Measurements from ENCODE around the gene SMC6. TPM values are rescaled to one million over a fixed set of nuclear protein-coding genes. Genes with fewer than 3 reads are reported as not detected.

The SMC6 gene
- total RNA-seq, 2 experiments from 2014 or later = 32.1 to 35.1 TPM

DNA sequence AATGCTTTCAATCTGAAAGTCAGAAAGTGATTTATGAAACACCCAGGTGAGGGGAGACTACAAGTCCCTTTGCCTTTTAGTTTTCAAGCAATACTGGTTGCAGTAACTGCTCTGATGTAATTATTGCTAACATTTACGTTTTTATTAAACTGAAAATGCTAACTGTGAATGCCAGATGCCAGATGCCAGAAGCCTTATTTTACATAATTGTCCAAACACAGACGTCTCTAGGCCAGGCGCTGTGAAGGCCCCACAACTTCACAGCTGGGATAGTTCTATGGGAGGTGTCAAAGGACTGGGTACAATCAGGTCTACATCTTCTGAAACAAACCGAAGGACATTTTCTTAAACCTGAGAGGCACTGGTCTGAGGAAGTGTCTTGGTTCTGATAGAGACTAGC is 35.2 kb upstream of the SMC6 start:
- H3K4me3 Mint-ChIP-seq = no peak overlapping the region
- H3K27me3 Mint-ChIP-seq = peaks cover 14% of the 10 kb centered on the region
- no peak for DNase-seq
- peaks cover 6% of the 10 kb centered on the region for H3K36me3 Mint-ChIP-seq
- peaks cover 26% of the 10 kb centered on the region for H3K4me1 Mint-ChIP-seq
- no peak overlapping the region for H3K27ac Mint-ChIP-seq
- CTCF ChIA-PET = no interaction called here
- no peak for ATAC-seq
- H3K9me3 Mint-ChIP-seq (ENCODE audit: low read depth) = no peaks in the 10 kb centered on the region

DNA sequence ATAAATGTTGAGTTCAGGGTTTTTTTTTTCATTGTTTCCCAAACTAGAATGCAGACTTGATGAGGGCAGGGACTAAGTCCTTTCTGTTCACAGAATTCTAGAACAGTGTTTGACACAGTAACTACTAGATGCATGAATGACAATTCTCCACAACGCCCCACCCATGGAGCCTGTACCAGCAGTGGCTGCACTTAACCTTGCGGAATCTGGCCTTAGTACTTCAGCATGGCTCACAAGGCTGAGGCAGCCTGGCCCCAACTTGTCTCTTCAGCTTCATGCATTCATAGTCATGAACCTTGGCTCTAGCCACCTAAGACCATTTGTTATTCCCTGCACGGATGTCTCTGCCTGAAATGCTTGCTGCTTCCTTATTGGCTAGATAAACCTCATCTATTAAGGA is 33.1 kb upstream of the SMC6 start:
- no peaks in the 10 kb centered on the region for H3K9me3 Mint-ChIP-seq (ENCODE audit: low read depth)
- no peak overlapping the region for H3K27ac Mint-ChIP-seq
- H3K4me1 Mint-ChIP-seq = peaks cover 9% of the 10 kb centered on the region
- no peak for DNase-seq
- ATAC-seq = no peak
- H3K27me3 Mint-ChIP-seq = peaks cover 8% of the 10 kb centered on the region
- no peak overlapping the region for H3K4me3 Mint-ChIP-seq
- H3K36me3 Mint-ChIP-seq = peaks cover 19% of the 10 kb centered on the region
- CTCF ChIA-PET = interaction anchor here (1.0 kb wide), 1 partner anchor 19 kb away, joined by 4 read pairs; no protein-coding TSS in a partner anchor

DNA sequence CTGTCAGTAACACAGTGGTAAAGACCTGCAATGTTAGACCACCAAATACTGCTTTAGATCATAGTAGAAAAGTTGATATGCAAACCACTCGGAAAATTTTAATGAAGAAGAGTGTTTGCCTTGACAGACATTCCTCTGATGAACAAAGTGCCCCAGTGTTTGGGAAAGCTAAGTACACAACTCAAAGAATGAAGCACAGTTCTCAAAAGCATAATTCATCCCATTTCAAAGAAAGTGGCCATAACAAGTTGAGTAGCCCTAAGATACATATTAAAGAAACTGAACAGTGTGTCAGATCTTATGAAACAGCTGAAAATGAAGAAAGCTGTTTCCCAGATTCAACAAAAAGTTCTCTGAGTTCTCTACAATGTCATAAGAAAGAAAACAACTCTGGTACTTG is 27.9 kb upstream of the SMC6 start:
- DNase-seq (no peak), ATAC-seq (no peak)
- H3K27ac Mint-ChIP-seq = no peak overlapping the region
- H3K36me3 Mint-ChIP-seq = peaks cover 46% of the 10 kb centered on the region
- H3K27me3 Mint-ChIP-seq = no peaks in the 10 kb centered on the region
- H3K4me3 Mint-ChIP-seq = no peak overlapping the region
- CTCF ChIA-PET = no interaction called here
- H3K4me1 Mint-ChIP-seq = no peaks in the 10 kb centered on the region
- H3K9me3 Mint-ChIP-seq (ENCODE audit: low read depth) = no peaks in the 10 kb centered on the region

DNA sequence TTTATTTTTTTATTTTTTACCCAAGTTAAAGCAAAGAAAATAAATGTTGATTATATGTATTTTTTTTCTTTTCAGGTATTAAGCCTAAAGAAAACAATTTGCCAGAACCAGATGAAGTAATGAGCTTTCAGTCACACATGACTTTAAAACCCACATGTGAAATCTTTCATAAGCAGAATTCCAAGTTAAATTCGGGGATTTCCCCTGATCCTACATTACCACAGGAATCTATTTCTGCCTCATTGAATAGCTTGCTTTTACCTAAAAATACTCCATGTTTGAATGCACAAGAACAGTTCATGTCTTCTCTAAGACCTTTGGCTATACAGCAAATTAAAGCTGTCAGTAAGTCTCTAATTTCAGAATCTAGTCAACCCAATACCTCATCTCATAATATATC is 26.9 kb upstream of the SMC6 start:
- Mint-ChIP-seq H3K27ac (no peak overlapping the region), H3K27me3 (no peaks in the 10 kb centered on the region), H3K4me3 (no peak overlapping the region), H3K9me3 (ENCODE audit: low read depth) (no peaks in the 10 kb centered on the region), H3K36me3 (peaks cover 51% of the 10 kb centered on the region), H3K4me1 (no peaks in the 10 kb centered on the region)
- no peak for ATAC-seq
- CTCF ChIA-PET = no interaction called here
- no peak for DNase-seq

DNA sequence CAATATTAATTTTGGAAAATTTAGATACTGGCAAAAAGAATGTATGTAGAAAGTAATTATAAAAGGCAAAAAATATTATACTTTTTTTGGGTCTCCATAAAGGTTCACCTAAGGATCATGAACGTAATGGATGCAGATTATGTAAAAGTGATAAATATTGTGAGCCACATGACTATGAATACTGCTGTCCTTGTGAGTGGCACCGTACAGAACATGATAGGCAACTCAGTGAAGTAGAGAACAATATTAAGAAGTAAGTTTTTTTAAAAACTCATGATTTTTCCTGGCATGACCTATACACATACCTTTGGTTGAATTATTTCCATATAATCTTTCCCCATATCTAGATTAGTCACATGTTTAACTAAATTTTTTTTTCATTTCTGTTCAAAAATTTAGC is 18.9 kb upstream of the SMC6 start:
- H3K9me3 Mint-ChIP-seq (ENCODE audit: low read depth) = no peaks in the 10 kb centered on the region
- no peak overlapping the region for H3K4me3 Mint-ChIP-seq
- no peak overlapping the region for H3K27ac Mint-ChIP-seq
- ATAC-seq (no peak), DNase-seq (no peak)
- peaks cover 38% of the 10 kb centered on the region for H3K36me3 Mint-ChIP-seq
- H3K27me3 Mint-ChIP-seq = no peaks in the 10 kb centered on the region
- CTCF ChIA-PET = interaction anchor here (0.9 to 1.2 kb wide), 2 partner anchors 10 to 12 kb away, joined by 3 read pairs; no protein-coding TSS in a partner anchor
- H3K4me1 Mint-ChIP-seq = no peaks in the 10 kb centered on the region

DNA sequence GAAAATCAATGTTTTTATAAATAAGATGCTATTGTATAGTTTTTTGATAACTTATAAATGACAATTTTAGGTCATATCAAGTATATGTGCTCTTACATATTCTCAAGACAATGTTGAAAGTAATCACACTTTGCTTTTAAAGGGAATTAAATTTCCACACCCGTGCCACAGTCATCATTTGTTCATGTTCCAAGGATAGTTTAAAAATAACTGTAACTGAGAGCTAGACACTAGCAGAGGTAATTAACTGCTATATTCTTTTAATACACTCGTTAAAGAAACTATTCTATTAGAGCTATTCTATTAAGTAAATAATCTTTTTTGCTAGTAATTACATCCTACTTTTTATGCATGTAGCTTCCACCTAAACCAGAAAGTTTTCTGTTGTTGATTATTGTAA is 18.3 kb upstream of the SMC6 start:
- no peaks in the 10 kb centered on the region for H3K9me3 Mint-ChIP-seq (ENCODE audit: low read depth)
- ATAC-seq = no peak
- no peaks in the 10 kb centered on the region for H3K27me3 Mint-ChIP-seq
- H3K4me3 Mint-ChIP-seq = no peak overlapping the region
- CTCF ChIA-PET = interaction anchor here (0.9 to 1.2 kb wide), 2 partner anchors 9 to 11 kb away, joined by 3 read pairs; no protein-coding TSS in a partner anchor
- no peak for DNase-seq
- peaks cover 38% of the 10 kb centered on the region for H3K36me3 Mint-ChIP-seq
- H3K27ac Mint-ChIP-seq = no peak overlapping the region
- no peaks in the 10 kb centered on the region for H3K4me1 Mint-ChIP-seq

DNA sequence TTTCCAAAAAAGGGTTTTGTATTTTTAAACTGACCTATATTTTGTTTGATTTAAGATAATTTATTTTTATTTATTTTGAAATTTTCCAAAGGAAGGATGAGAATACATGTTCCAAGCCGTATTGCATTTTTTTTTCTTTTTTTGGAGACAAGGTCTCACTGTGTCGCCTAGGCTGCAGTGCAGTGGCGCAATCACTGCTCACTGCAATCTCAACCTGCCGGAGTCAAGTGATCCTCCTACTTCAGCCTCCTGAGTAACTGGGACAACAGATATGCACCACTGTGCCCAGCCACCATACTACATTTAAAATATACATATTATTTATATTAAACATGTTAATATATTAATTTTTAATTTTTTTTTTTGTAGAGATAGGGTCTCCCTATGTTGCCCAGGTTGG is 15.3 kb upstream of the SMC6 start:
- Mint-ChIP-seq H3K27ac (no peak overlapping the region), H3K4me3 (no peak overlapping the region), H3K27me3 (no peaks in the 10 kb centered on the region), H3K36me3 (peaks cover 36% of the 10 kb centered on the region), H3K4me1 (no peaks in the 10 kb centered on the region), H3K9me3 (ENCODE audit: low read depth) (no peaks in the 10 kb centered on the region)
- no peak for ATAC-seq
- DNase-seq = no peak
- CTCF ChIA-PET = interaction anchor here (1.7 kb wide), 1 partner anchor 17 kb away, joined by 4 read pairs; no protein-coding TSS in a partner anchor

DNA sequence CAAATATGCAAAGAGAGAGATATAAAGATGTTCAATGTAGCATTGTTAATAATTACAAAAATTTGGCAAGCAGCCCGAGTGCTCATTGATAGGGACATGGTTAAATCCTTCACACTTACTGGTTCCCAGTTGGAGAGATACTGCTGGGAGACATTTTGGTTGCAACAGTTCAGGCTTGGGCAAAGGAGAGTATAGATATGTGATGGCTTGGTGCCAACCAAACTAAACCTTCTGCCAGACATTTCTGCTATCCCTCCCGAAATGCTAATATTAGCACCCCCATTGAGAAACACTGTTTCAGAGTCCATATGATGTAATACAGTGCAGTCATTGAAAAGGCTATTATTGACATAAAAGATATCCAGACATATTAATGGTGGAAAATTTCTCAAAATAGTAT is 11.8 kb upstream of the SMC6 start:
- CTCF ChIA-PET = no interaction called here
- ATAC-seq (no peak), DNase-seq (no peak)
- H3K4me1 Mint-ChIP-seq = peaks cover 2% of the 10 kb centered on the region
- peaks cover 39% of the 10 kb centered on the region for H3K36me3 Mint-ChIP-seq
- H3K27ac Mint-ChIP-seq = no peak overlapping the region
- no peaks in the 10 kb centered on the region for H3K27me3 Mint-ChIP-seq
- no peaks in the 10 kb centered on the region for H3K9me3 Mint-ChIP-seq (ENCODE audit: low read depth)
- no peak overlapping the region for H3K4me3 Mint-ChIP-seq

DNA sequence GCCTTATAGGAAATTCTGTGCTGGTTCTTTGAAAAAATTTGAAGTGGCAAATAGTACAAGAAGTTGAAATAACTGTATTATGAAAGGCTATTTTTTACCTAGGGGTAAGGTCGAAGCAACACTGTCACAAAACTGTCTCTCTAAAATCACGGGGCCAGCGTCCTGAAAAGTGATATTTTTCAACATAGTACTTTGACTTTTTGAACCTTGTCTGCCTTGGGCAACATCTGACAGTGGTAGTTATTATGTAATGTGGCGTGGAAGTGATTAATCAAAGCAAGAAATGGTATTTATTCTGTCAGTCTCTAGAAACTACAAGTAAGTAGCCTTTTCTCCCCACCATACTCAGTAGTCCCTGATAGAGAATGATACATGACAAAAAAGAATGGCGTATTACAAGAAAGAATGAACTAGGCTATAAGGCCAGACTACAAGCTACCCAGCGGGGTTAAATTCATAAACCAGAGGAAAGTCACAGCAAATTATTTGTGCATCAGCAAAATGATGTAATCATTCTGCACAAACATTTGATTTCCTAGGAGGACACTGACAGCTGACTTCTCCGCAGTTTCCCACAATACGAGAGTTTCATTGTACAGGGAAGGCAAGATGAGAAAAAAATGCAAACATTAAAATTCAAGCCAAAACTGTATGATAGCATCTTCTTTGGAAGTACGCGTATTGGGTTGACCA is 10.2 kb upstream of the SMC6 start:
- Mint-ChIP-seq H3K9me3 (ENCODE audit: low read depth) (no peaks in the 10 kb centered on the region), H3K27ac (no peak overlapping the region), H3K4me3 (no peak overlapping the region), H3K4me1 (peaks cover 4% of the 10 kb centered on the region), H3K27me3 (no peaks in the 10 kb centered on the region), H3K36me3 (peaks cover 39% of the 10 kb centered on the region)
- CTCF ChIA-PET = no interaction called here
- DNase-seq (no peak), ATAC-seq (no peak)

DNA sequence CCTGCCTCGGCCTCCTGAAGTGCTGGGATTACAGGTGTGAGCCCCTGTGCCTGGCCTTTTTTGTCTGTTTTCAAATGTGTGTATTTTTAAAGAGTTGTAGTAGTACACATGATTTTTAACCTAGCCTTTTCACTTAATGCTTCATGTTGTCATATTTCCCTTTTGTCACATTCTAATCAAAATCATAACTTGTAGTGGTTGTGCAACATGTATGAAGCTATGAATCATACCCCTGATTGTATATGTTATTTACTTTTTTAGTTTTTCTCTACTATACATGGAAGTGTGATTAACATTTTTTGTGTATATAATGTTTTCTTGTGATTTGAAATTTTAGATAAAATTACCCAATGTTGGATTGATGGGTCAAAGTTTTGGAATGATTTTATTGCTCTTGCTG is 8.8 kb upstream of the SMC6 start:
- peaks cover 12% of the 10 kb centered on the region for H3K4me1 Mint-ChIP-seq
- peaks cover 32% of the 10 kb centered on the region for H3K36me3 Mint-ChIP-seq
- ATAC-seq = no peak
- CTCF ChIA-PET = interaction anchor here (0.8 to 1.0 kb wide), 2 partner anchors 10 to 94 kb away, joined by 3 read pairs; no protein-coding TSS in a partner anchor
- no peaks in the 10 kb centered on the region for H3K9me3 Mint-ChIP-seq (ENCODE audit: low read depth)
- H3K27ac Mint-ChIP-seq = no peak overlapping the region
- no peak for DNase-seq
- H3K4me3 Mint-ChIP-seq = no peak overlapping the region
- no peaks in the 10 kb centered on the region for H3K27me3 Mint-ChIP-seq

DNA sequence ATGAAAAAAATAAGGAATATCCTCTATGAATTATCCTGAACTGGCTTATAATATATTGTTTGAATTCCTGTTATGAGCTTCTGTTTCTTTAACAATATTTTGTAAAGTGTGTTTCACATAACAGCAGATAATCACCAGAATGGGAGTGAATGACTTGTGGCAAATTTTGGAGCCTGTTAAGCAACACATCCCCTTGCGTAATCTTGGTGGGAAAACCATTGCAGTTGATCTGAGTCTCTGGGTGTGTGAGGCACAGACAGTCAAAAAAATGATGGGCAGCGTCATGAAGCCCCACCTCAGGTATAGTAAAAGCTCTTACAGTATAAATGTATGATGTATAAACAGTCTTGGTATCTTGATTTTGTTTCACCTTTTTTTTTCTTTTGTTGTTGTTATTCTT is 6.2 kb upstream of the SMC6 start:
- ATAC-seq (no peak), DNase-seq (no peak)
- H3K36me3 Mint-ChIP-seq = peaks cover 29% of the 10 kb centered on the region
- no peaks in the 10 kb centered on the region for H3K9me3 Mint-ChIP-seq (ENCODE audit: low read depth)
- no peaks in the 10 kb centered on the region for H3K27me3 Mint-ChIP-seq
- peaks cover 25% of the 10 kb centered on the region for H3K4me1 Mint-ChIP-seq
- no peak overlapping the region for H3K4me3 Mint-ChIP-seq
- CTCF ChIA-PET = no interaction called here
- no peak overlapping the region for H3K27ac Mint-ChIP-seq

DNA sequence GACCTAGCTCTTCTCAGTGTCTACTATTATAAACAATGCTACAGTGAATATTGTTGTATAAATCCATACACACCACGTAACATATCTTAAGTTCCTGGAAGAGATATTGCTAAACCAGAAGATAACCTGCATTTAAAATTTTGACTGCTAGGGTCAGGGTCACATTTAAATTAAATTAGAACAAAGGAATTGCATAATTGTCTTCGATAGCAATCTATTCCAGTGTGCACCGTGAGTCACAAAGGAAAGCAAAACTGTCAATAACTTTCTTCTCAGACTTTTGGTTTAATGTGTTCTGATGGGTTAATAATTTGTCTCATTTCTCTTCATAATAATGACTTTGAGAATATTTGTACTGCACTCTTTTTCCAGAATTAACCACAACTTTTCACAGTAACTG is 4.5 kb upstream of the SMC6 start:
- H3K4me3 Mint-ChIP-seq = no peak overlapping the region
- H3K36me3 Mint-ChIP-seq = peaks cover 21% of the 10 kb centered on the region
- DNase-seq (no peak), ATAC-seq (no peak)
- CTCF ChIA-PET = no interaction called here
- H3K9me3 Mint-ChIP-seq (ENCODE audit: low read depth) = no peaks in the 10 kb centered on the region
- H3K4me1 Mint-ChIP-seq = peaks cover 25% of the 10 kb centered on the region
- H3K27me3 Mint-ChIP-seq = no peaks in the 10 kb centered on the region
- no peak overlapping the region for H3K27ac Mint-ChIP-seq

DNA sequence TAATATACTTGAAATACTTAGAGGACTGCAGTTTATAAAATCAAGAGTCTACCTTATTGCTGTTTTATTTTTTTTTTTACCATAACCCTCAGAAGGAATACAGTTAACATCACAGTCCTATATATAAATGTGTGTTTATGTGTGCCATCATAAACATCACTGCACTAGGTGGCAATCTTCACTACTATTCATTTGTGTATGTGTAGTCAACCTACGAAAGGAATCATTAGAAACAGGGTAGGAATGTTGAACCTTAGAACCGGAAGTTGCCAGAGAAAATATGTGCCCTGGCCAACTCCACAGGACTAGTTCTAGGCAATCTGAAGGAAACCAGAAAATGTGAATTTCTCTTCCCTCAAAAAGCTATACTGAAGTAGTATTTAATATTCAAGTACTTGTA is 3.7 kb upstream of the SMC6 start:
- CTCF ChIA-PET = interaction anchor here (1.2 kb wide), 1 partner anchor 86 kb away, joined by 4 read pairs; no protein-coding TSS in a partner anchor
- H3K27ac Mint-ChIP-seq = no peak overlapping the region
- DNase-seq = no peak
- H3K9me3 Mint-ChIP-seq (ENCODE audit: low read depth) = no peaks in the 10 kb centered on the region
- H3K27me3 Mint-ChIP-seq = no peaks in the 10 kb centered on the region
- no peak overlapping the region for H3K4me3 Mint-ChIP-seq
- H3K4me1 Mint-ChIP-seq = peaks cover 32% of the 10 kb centered on the region
- H3K36me3 Mint-ChIP-seq = peaks cover 17% of the 10 kb centered on the region
- ATAC-seq = no peak

DNA sequence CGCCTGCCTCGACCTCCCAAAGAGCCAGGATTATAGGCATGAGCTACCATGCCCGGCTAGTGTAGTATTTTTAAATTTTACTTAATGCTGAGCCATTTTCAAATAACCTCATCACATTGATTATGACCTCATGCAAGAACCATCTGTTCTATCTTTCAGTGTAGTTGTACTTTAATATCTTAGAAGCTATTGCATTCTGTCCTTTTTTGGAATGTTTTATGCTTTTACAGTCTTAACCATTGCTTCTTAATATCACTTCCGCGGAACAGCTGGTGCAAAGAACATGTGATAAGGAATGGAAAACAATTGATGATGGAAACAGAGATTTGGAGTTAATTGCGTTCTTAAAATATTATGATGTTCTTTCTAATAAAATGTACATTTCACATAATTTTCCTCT is 3.1 kb upstream of the SMC6 start:
- ATAC-seq (no peak), DNase-seq (no peak)
- CTCF ChIA-PET = interaction anchor here (1.2 kb wide), 1 partner anchor 85 kb away, joined by 4 read pairs; no protein-coding TSS in a partner anchor
- no peaks in the 10 kb centered on the region for H3K27me3 Mint-ChIP-seq
- no peak overlapping the region for H3K27ac Mint-ChIP-seq
- peaks cover 38% of the 10 kb centered on the region for H3K4me1 Mint-ChIP-seq
- peaks cover 18% of the 10 kb centered on the region for H3K36me3 Mint-ChIP-seq
- no peak overlapping the region for H3K4me3 Mint-ChIP-seq
- H3K9me3 Mint-ChIP-seq (ENCODE audit: low read depth) = no peaks in the 10 kb centered on the region

Data from activated CD8-positive, alpha-beta memory T cell treated with anti-CD3 and anti-CD28 coated beads, Interleukin-2, amount 10 ng/mL, durations not matched to agents 7 days and 5 days (primary cell).